Measurements from ENCODE around the gene LIN7C.

DNA sequence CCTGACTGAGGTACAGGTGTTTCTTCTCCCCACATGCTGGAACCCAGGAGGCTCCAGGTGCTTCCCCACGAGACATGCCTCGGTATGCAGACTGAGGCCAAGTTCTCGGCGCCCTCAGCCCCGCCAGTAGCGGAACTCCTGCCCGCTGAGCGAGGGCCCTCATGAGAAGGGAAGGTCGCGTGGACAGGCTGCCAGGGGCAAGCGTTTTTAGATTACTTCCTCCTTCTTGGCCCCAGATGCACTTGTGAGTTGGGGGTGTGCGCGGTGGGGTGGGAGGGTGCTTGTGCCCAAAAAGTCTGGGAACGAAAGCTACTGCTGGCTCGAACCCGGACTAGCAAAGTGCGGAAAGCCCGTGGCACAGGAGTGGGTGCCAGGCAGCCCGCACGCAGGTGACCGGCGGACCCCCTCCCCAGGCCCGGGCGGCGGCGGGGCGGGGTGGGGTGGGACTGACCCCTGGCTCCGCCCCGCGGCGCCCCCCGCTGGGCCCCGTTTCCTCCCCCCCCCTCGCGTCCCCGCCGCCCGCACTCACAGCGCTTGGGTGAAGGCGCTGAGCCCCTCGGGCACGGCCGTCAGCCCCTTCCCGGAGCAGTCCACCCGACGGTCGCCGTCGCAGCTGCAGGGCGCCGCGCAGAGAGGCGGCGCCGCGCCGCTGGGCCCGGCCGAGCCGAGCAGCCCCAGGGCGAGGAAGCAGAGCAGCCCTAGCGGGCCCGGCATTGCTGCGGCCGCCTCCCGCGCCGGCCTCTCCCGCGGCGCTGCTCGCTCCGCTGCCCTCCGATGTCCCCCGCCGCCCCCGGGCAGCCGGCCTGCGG lies 34.8 kb downstream of the LIN7C start:
- TF ChIP-seq, protein P1, sequence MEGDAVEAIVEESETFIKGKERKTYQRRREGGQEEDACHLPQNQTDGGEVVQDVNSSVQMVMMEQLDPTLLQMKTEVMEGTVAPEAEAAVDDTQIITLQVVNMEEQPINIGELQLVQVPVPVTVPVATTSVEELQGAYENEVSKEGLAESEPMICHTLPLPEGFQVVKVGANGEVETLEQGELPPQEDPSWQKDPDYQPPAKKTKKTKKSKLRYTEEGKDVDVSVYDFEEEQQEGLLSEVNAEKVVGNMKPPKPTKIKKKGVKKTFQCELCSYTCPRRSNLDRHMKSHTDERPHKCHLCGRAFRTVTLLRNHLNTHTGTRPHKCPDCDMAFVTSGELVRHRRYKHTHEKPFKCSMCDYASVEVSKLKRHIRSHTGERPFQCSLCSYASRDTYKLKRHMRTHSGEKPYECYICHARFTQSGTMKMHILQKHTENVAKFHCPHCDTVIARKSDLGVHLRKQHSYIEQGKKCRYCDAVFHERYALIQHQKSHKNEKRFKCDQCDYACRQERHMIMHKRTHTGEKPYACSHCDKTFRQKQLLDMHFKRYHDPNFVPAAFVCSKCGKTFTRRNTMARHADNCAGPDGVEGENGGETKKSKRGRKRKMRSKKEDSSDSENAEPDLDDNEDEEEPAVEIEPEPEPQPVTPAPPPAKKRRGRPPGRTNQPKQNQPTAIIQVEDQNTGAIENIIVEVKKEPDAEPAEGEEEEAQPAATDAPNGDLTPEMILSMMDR (conservative IDR thresholded peaks at IDR 0.05; ENCODE audit: low read depth, low read length) = no peak
- no peak for TF ChIP-seq EZH2 (IDR thresholded peaks at IDR 0.05; ENCODE audit: low read length, unreplicated experiment)
